Measurements from ENCODE around the gene FBLN1.

Gene FBLN1, protein sequence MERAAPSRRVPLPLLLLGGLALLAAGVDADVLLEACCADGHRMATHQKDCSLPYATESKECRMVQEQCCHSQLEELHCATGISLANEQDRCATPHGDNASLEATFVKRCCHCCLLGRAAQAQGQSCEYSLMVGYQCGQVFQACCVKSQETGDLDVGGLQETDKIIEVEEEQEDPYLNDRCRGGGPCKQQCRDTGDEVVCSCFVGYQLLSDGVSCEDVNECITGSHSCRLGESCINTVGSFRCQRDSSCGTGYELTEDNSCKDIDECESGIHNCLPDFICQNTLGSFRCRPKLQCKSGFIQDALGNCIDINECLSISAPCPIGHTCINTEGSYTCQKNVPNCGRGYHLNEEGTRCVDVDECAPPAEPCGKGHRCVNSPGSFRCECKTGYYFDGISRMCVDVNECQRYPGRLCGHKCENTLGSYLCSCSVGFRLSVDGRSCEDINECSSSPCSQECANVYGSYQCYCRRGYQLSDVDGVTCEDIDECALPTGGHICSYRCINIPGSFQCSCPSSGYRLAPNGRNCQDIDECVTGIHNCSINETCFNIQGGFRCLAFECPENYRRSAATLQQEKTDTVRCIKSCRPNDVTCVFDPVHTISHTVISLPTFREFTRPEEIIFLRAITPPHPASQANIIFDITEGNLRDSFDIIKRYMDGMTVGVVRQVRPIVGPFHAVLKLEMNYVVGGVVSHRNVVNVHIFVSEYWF

DNA sequence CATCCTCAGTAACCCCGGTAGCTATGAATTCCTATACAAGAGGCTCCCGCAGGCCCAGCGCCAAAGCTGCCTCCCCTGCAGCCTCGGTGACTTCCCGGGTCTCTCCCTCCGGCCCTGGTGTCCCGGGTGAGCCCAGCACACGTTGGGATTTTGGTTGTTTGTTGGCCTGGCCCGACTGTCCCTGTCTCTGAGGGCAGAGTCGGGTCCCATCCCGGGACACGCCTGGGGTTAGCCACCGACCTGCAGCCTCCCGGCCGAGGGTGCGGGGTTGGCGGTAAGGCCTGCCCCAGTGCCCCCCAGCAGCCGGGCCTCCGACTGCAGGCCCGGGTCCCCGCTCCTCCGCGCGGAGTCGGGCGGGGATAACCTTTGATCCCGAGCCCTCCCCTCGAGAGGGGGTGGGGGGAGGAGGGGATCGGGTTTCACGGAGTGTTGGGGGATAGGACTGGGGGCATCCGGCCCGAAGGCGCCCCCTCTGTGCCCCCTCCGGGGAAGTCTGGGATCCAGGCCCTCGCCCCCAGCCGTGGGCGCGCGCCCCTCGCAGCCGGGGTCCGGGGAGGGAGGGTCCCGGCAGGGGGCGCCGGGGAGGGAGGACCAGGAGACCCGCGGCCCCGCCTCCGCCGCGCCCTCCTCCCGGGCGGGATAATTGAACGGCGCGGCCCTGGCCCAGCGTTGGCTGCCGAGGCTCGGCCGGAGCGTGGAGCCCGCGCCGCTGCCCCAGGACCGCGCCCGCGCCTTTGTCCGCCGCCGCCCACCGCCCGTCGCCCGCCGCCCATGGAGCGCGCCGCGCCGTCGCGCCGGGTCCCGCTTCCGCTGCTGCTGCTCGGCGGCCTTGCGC lies at the start of gene FBLN1:
TSS of gene FBLN1 (plus strand) at position 669 of the 835 bp plus-strand sequence. CDS start at position 772, 103 bp downstream.
- TF ChIP-seq, protein P1, sequence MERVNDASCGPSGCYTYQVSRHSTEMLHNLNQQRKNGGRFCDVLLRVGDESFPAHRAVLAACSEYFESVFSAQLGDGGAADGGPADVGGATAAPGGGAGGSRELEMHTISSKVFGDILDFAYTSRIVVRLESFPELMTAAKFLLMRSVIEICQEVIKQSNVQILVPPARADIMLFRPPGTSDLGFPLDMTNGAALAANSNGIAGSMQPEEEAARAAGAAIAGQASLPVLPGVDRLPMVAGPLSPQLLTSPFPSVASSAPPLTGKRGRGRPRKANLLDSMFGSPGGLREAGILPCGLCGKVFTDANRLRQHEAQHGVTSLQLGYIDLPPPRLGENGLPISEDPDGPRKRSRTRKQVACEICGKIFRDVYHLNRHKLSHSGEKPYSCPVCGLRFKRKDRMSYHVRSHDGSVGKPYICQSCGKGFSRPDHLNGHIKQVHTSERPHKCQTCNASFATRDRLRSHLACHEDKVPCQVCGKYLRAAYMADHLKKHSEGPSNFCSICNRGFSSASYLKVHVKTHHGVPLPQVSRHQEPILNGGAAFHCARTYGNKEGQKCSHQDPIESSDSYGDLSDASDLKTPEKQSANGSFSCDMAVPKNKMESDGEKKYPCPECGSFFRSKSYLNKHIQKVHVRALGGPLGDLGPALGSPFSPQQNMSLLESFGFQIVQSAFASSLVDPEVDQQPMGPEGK (CRISPR knock-in tag; IDR thresholded peaks at IDR 0.05; ENCODE audit: borderline replicate concordance): peak; percentile 80; the same call in 1 of the 2 replicates
- TF ChIP-seq, protein P2, sequence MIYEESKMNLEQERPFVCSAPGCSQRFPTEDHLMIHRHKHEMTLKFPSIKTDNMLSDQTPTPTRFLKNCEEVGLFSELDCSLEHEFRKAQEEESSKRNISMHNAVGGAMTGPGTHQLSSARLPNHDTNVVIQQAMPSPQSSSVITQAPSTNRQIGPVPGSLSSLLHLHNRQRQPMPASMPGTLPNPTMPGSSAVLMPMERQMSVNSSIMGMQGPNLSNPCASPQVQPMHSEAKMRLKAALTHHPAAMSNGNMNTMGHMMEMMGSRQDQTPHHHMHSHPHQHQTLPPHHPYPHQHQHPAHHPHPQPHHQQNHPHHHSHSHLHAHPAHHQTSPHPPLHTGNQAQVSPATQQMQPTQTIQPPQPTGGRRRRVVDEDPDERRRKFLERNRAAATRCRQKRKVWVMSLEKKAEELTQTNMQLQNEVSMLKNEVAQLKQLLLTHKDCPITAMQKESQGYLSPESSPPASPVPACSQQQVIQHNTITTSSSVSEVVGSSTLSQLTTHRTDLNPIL (CRISPR knock-in tag; IDR thresholded peaks at IDR 0.05; ENCODE audit: low read depth): no peak
- peak; percentile 61 for ATAC-seq

DNA sequence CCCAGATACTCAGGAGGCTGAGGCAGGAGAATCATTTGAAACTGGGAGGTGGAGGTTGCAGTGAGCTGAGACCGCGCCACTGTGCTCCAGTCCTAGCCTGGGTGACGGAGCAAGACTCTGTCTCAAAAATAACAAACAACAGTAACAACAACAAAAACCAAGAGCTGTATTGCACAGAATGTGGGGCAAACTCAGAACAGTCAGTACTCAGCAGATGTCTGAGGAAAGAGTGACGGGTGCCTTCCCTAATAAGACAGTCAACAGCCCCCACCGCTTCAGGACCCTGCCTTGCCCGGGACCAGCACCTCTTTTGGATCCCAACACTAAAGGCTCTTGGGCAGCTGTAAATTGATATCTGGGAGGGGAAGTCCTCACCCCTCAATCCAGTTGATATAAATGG lies 48.9 kb upstream of the FBLN1 start:
- no peak for ATAC-seq
- TF ChIP-seq SNAI2 (CRISPR knock-in tag; IDR thresholded peaks at IDR 0.05) (no peak), ZNF8 (CRISPR knock-in tag; IDR thresholded peaks at IDR 0.05) (no peak), CSDC2 (CRISPR knock-in tag; IDR thresholded peaks at IDR 0.05) (no peak), ZFP30 (CRISPR knock-in tag; IDR thresholded peaks at IDR 0.05) (no peak)
- TF ChIP-seq, protein P2 (CRISPR knock-in tag; IDR thresholded peaks at IDR 0.05; ENCODE audit: low read depth): no peak
- TF ChIP-seq, protein P1 (CRISPR knock-in tag; IDR thresholded peaks at IDR 0.05; ENCODE audit: borderline replicate concordance): no peak

DNA sequence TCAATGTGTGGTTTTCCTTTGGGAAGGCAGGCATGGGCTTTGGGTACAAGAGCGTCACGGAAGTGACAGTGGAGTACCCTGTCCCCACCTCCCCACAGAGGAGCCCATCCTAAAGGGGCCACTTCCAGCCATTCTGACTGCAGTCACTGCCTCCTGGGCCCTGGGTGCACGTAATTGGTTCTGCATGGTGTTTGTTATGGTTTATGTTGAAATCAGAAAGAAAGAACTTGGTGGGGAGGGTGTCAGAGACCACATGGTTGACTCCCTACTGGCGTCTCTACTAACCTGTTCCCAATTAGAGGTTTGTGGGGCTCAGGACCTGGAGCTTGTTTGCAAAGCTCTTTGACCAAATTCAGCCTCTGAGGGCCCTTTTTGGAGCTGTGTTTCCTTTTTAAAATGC lies 48.4 kb upstream of the FBLN1 start:
- no peak for TF ChIP-seq ISL1 (CRISPR knock-in tag; IDR thresholded peaks at IDR 0.05)
- TF ChIP-seq, protein P3, sequence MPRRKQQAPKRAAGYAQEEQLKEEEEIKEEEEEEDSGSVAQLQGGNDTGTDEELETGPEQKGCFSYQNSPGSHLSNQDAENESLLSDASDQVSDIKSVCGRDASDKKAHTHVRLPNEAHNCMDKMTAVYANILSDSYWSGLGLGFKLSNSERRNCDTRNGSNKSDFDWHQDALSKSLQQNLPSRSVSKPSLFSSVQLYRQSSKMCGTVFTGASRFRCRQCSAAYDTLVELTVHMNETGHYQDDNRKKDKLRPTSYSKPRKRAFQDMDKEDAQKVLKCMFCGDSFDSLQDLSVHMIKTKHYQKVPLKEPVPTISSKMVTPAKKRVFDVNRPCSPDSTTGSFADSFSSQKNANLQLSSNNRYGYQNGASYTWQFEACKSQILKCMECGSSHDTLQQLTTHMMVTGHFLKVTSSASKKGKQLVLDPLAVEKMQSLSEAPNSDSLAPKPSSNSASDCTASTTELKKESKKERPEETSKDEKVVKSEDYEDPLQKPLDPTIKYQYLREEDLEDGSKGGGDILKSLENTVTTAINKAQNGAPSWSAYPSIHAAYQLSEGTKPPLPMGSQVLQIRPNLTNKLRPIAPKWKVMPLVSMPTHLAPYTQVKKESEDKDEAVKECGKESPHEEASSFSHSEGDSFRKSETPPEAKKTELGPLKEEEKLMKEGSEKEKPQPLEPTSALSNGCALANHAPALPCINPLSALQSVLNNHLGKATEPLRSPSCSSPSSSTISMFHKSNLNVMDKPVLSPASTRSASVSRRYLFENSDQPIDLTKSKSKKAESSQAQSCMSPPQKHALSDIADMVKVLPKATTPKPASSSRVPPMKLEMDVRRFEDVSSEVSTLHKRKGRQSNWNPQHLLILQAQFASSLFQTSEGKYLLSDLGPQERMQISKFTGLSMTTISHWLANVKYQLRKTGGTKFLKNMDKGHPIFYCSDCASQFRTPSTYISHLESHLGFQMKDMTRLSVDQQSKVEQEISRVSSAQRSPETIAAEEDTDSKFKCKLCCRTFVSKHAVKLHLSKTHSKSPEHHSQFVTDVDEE (CRISPR knock-in tag; IDR thresholded peaks at IDR 0.05): no peak
- no peak for TF ChIP-seq ZFP3 (CRISPR knock-in tag; IDR thresholded peaks at IDR 0.05)
- TF ChIP-seq, protein P2 (CRISPR knock-in tag; IDR thresholded peaks at IDR 0.05; ENCODE audit: low read depth): no peak
- no peak for TF ChIP-seq ARNTL (CRISPR knock-in tag; IDR thresholded peaks at IDR 0.05; ENCODE audit: borderline replicate concordance, low read depth)
- TF ChIP-seq, protein P4, sequence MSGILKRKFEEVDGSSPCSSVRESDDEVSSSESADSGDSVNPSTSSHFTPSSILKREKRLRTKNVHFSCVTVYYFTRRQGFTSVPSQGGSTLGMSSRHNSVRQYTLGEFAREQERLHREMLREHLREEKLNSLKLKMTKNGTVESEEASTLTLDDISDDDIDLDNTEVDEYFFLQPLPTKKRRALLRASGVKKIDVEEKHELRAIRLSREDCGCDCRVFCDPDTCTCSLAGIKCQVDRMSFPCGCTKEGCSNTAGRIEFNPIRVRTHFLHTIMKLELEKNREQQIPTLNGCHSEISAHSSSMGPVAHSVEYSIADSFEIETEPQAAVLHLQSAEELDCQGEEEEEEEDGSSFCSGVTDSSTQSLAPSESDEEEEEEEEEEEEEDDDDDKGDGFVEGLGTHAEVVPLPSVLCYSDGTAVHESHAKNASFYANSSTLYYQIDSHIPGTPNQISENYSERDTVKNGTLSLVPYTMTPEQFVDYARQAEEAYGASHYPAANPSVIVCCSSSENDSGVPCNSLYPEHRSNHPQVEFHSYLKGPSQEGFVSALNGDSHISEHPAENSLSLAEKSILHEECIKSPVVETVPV (CRISPR knock-in tag; IDR thresholded peaks at IDR 0.05): no peak
- no peak for TF ChIP-seq TOX (CRISPR knock-in tag; IDR thresholded peaks at IDR 0.05; ENCODE audit: borderline replicate concordance)
- no peak for TF ChIP-seq ZNF565 (CRISPR knock-in tag; conservative IDR thresholded peaks at IDR 0.05; ENCODE audit: low read depth)
- TF ChIP-seq SNAI2 (CRISPR knock-in tag; IDR thresholded peaks at IDR 0.05): no peak
- TF ChIP-seq, protein P5, sequence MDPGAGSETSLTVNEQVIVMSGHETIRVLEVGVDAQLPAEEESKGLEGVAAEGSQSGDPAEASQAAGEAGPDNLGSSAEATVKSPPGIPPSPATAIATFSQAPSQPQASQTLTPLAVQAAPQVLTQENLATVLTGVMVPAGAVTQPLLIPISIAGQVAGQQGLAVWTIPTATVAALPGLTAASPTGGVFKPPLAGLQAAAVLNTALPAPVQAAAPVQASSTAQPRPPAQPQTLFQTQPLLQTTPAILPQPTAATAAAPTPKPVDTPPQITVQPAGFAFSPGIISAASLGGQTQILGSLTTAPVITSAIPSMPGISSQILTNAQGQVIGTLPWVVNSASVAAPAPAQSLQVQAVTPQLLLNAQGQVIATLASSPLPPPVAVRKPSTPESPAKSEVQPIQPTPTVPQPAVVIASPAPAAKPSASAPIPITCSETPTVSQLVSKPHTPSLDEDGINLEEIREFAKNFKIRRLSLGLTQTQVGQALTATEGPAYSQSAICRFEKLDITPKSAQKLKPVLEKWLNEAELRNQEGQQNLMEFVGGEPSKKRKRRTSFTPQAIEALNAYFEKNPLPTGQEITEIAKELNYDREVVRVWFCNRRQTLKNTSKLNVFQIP (CRISPR knock-in tag; IDR thresholded peaks at IDR 0.05; ENCODE audit: borderline replicate concordance, low read depth): no peak
- ATAC-seq: no peak
